Endothelial cell of umbilical vein (primary cell): ENCODE results near the gene ZBBX. TPM values are rescaled to one million over a fixed set of nuclear protein-coding genes. Genes with fewer than 3 reads are reported as not detected.

Source experiments
- BruUV-seq: library from RNA; stranded (reverse); fragments of 400-500 nt; replicated peaks from 2 replicates; lab custom pipeline; 2021; lab: Mats Ljungman, UMichigan
- CTCF ChIA-PET: fragments of 300-600, 350-600 bp; sonication (Branson Sonifier 250); formaldehyde crosslinking; loops from one replicate; lab custom pipeline; 2021; ENCODE audit warnings: antibody characterized with exemption, inconsistent platforms; lab: Charles Lee
- POLR2A ChIA-PET: fragments of 300-600, 350-600 bp; sonication (Branson Sonifier 250); formaldehyde crosslinking; loops from one replicate; lab custom pipeline; 2021; ENCODE audit warnings: antibody characterized with exemption, inconsistent platforms; lab: Charles Lee
- DNase-seq: peaks from one replicate; pipeline ENCODE4 v3.0.0-alpha.2; 2011; ENCODE audit warnings: low read depth, low spot score
- FAIRE-seq: peaks from 2 replicates; lab custom pipeline; 2011; peaks lifted over from hg19 to GRCh38; lab: Jason Lieb, UNC
- H2AFZ ChIP-seq: 2 replicates; pipeline ENCODE4 v1.6.0; 2012; ENCODE audit warnings: low read depth, low read length, control low read depth, inconsistent platforms
- H3K27ac ChIP-seq: 2 replicates; pipeline ENCODE4 v1.5.1; 2011; ENCODE audit warnings: low read depth, mild to moderate bottlenecking, control low read depth, low read length, moderate library complexity; ENCODE audit not compliant: insufficient read depth
- H3K27me3 ChIP-seq, 2 experiments: 2 replicates each; pipeline versions ENCODE4 v1.6.0 to v1.6.1; 2011; ENCODE audit warnings: low read length in 2 of 2, mixed read lengths in 1 of 2; ENCODE audit not compliant: control insufficient read depth in 2 of 2, insufficient read depth in 2 of 2
- H3K36me3 ChIP-seq, 2 experiments: 2 replicates in 1 of 2; 3 replicates in 1 of 2; pipeline ENCODE4 v1.5.1; 2011; ENCODE audit warnings: low read length in 2 of 2, mild to moderate bottlenecking in 1 of 2, moderate library complexity in 1 of 2; ENCODE audit not compliant: control insufficient read depth in 2 of 2, insufficient read depth in 2 of 2; ENCODE audit errors: extremely low read depth in 1 of 2
- H3K4me1 ChIP-seq: 3 replicates; pipeline ENCODE4 v1.5.1; 2011; ENCODE audit warnings: mild to moderate bottlenecking, low read length; ENCODE audit not compliant: control insufficient read depth, insufficient read depth; ENCODE audit errors: extremely low read depth
- H3K4me2 ChIP-seq: 2 replicates; pipeline ENCODE4 v1.6.1; 2011; ENCODE audit warnings: low read length, control low read depth, mixed read lengths; ENCODE audit not compliant: insufficient read depth
- H3K4me3 ChIP-seq, 3 experiments: fragments of 200-600 bp in 1 of 3; sonication (generic), shearing (Covaris generic) in 1 of 3; replicated peaks in 1 of 3; 2 replicates each; pipeline ENCODE4 v1.5.1; 2011 to 2016; ENCODE audit warnings: control low read depth in 3 of 3, low read length in 3 of 3, mild to moderate bottlenecking in 2 of 3, inconsistent platforms in 1 of 3, low read depth in 1 of 3, moderate library complexity in 1 of 3; ENCODE audit not compliant: insufficient read depth in 1 of 3
- H3K79me2 ChIP-seq: 2 replicates; pipeline ENCODE4 v1.6.0; 2012; ENCODE audit warnings: low read length, inconsistent platforms; ENCODE audit not compliant: control insufficient read depth, insufficient read depth
- H3K9ac ChIP-seq: replicated peaks from 2 replicates; pipeline ENCODE3; 2011; ENCODE audit warnings: low read length, control low read depth; ENCODE audit not compliant: insufficient read depth; ENCODE audit errors: extremely low read depth
- H3K9me1 ChIP-seq: replicated peaks from 3 replicates; pipeline ENCODE4 v1.6.0; 2011; ENCODE audit warnings: mild to moderate bottlenecking, low read length; ENCODE audit not compliant: control insufficient read depth, insufficient read depth; ENCODE audit errors: extremely low read depth
- H3K9me3 ChIP-seq: replicated peaks from 2 replicates; pipeline ENCODE4 v1.5.1; 2012; ENCODE audit warnings: low read length, inconsistent platforms; ENCODE audit not compliant: control insufficient read depth, insufficient read depth
- H4K20me1 ChIP-seq: replicated peaks from 2 replicates; pipeline ENCODE3; 2011; ENCODE audit warnings: mild to moderate bottlenecking, low read length; ENCODE audit not compliant: control insufficient read depth, insufficient read depth; ENCODE audit errors: extremely low read depth
- EZH2 ChIP-seq: IDR thresholded peaks from 2 replicates; pipeline ENCODE4 v1.6.1; 2012; ENCODE audit warnings: borderline replicate concordance, low read depth, mild to moderate bottlenecking, moderate library complexity, low read length, inconsistent platforms; ENCODE audit not compliant: severe bottlenecking
- FOS ChIP-seq: IDR thresholded peaks from 2 replicates; pipeline ENCODE4 v1.6.1; 2011; ENCODE audit warnings: mild to moderate bottlenecking, low read length, moderate library complexity, borderline replicate concordance; ENCODE audit not compliant: insufficient read depth
- GATA2 ChIP-seq: IDR thresholded peaks from 2 replicates; pipeline ENCODE4 v1.7.0; 2011; ENCODE audit warnings: low read depth, mild to moderate bottlenecking, moderate library complexity, mixed read lengths, low read length; ENCODE audit not compliant: insufficient read length, insufficient read depth
- JUN ChIP-seq: IDR thresholded peaks from 2 replicates; pipeline ENCODE4 v1.6.1; 2011; ENCODE audit warnings: borderline replicate concordance, low read depth; ENCODE audit not compliant: insufficient read length, insufficient read depth
- MYC ChIP-seq: IDR thresholded peaks from one replicate; pipeline ENCODE4 v1.6.1; 2011; ENCODE audit warnings: mild to moderate bottlenecking, low read depth, low read length
- POLR2A ChIP-seq: IDR thresholded peaks from 2 replicates; pipeline ENCODE4 v1.6.1; 2012; ENCODE audit warnings: low read depth, mild to moderate bottlenecking, control low read depth, low read length
- POLR2AphosphoS5 ChIP-seq: IDR thresholded peaks from 2 replicates; pipeline ENCODE4 v1.6.1; 2012; ENCODE audit warnings: low read depth, mild to moderate bottlenecking, control low read depth, low read length, moderate library complexity; ENCODE audit not compliant: insufficient read depth
- dilution Hi-C: fragments of 300-500 bp; cut with MboI; formaldehyde crosslinking; loops from one replicate; pipeline ENCODE4 v1.15.0; 2019; ENCODE audit warnings: low sequenced_read_pairs; ENCODE audit not compliant: extremely low pct_ligation_motif_present
- intact Hi-C: fragments of 100-400 bp; cut with micrococcal nuclease; formaldehyde crosslinking; loops from one replicate; pipeline ENCODE4 v1.10.0; 2022
- polyA plus RNA-seq, 4 experiments: library from polyadenylated mRNA; depleted of rRNA in 3 of 4; stranded (reverse) in 3 of 4; unstranded in 1 of 4; fragments of >200 nt; gene quantifications; 2 replicates each; pipeline versions ENCODE4 v1.2.1 to v1.2.3, GENCODE V29; 2011 to 2012; ENCODE audit warnings: missing spikeins in 1 of 4
- total RNA-seq: library from RNA; stranded (reverse); gene quantifications from 2 replicates; pipeline ENCODE4 v1.2.3, GENCODE V29; 2021
- TF ChIP-seq, protein P1 (sequence below), 2 donors: IDR thresholded peaks; 1 replicate in 1 of 2; 2 replicates in 1 of 2; pipeline ENCODE4 v1.5.1; 2011; ENCODE audit warnings: low read length in 2 of 2, mild to moderate bottlenecking in 2 of 2, moderate library complexity in 2 of 2, control low read depth in 1 of 2, inconsistent platforms in 1 of 2, low read depth in 1 of 2; ENCODE audit not compliant: insufficient read depth in 1 of 2; ENCODE audit errors: extremely low read depth in 1 of 2
- TF ChIP-seq, protein P2 (sequence below): IDR thresholded peaks from 2 replicates; pipeline ENCODE4 v1.6.1; 2011; ENCODE audit not compliant: insufficient read depth, insufficient read length

Gene ZBBX
- total and polyA plus RNA-seq, 2 donors (not counting 3 experiments of a cell fraction or from before 2014, with no cell fraction given), result not detected

DNA sequence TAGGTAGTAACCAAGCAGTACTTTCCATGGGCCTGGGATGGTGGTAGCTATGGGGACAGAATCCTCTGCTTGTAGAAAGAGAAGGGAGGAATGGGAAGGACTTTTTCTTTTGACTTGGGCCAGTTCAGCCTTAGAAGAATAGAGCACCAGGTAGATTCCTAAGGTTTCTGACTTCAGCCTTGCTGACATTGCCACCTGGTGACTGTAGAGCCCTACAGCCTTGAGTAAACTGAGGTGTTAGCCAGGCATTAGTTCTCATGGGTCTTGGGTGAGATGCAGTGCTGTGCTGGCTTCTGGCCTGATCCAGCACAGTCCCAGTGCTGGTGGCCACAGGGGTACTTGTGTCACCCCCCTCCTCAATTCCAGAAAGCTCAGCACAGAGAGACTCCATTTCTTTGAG is 171.1 kb downstream of the ZBBX start:
- peaks cover 2% of the 10 kb centered on the region for H3K9me3 ChIP-seq
- no peak for FAIRE-seq
- CTCF ChIA-PET, result no interaction called here

More for the DNA sequence above, 171.1 kb downstream of the ZBBX start:
- Histone ChIP-seq H3K27me3 (no peaks in the 10 kb centered on the region), H3K79me2 (no peaks in the 10 kb centered on the region), H4K20me1 (no peaks in the 10 kb centered on the region), H3K9me1 (no peaks in the 10 kb centered on the region), H3K4me3 (no peak overlapping the region), H3K36me3 (no peaks in the 10 kb centered on the region), H3K4me2 (no peak overlapping the region), H3K27ac (no peak overlapping the region), H3K9ac (no peak overlapping the region), H2AFZ (no peak overlapping the region), H3K4me1 (no peaks in the 10 kb centered on the region)
- DNase-seq, result no peak
- TF ChIP-seq GATA2 (no peak), JUN (no peak), POLR2AphosphoS5 (no peak), EZH2 (no peak), MYC (no peak), POLR2A (no peak), FOS (no peak)
- TF ChIP-seq, protein P1, sequence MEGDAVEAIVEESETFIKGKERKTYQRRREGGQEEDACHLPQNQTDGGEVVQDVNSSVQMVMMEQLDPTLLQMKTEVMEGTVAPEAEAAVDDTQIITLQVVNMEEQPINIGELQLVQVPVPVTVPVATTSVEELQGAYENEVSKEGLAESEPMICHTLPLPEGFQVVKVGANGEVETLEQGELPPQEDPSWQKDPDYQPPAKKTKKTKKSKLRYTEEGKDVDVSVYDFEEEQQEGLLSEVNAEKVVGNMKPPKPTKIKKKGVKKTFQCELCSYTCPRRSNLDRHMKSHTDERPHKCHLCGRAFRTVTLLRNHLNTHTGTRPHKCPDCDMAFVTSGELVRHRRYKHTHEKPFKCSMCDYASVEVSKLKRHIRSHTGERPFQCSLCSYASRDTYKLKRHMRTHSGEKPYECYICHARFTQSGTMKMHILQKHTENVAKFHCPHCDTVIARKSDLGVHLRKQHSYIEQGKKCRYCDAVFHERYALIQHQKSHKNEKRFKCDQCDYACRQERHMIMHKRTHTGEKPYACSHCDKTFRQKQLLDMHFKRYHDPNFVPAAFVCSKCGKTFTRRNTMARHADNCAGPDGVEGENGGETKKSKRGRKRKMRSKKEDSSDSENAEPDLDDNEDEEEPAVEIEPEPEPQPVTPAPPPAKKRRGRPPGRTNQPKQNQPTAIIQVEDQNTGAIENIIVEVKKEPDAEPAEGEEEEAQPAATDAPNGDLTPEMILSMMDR (IDR thresholded peaks at IDR 0.05; ENCODE audit: extremely low read depth in 1 of 2, insufficient read depth in 1 of 2, low read depth in 1 of 2, low read length in 2 of 2), result no peak
- TF ChIP-seq, protein P2, sequence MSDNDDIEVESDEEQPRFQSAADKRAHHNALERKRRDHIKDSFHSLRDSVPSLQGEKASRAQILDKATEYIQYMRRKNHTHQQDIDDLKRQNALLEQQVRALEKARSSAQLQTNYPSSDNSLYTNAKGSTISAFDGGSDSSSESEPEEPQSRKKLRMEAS, result no peak
- intact Hi-C loops (no loop called here), dilution Hi-C loops (no loop called here)
- no TSS peak for BruUV-seq
- POLR2A ChIA-PET, result no interaction called here
